Activated CD4-positive, CD25-positive, alpha-beta regulatory T cell treated with anti-CD3 and anti-CD28 coated beads, Interleukin-2, amount 50 U/mL, for 24 hours (primary cell): ENCODE measurements around the gene DHRS12.

Experiments used
- ATAC-seq, 2 donors: fragments of 150-1000 bp; cut with Tn5 transposase; one replicate each; pipeline ENCODE4 v1.10.0; 2021; ENCODE audit warnings: mild to moderate bottlenecking in 1 of 2, moderate library complexity in 1 of 2

Gene DHRS12

DNA sequence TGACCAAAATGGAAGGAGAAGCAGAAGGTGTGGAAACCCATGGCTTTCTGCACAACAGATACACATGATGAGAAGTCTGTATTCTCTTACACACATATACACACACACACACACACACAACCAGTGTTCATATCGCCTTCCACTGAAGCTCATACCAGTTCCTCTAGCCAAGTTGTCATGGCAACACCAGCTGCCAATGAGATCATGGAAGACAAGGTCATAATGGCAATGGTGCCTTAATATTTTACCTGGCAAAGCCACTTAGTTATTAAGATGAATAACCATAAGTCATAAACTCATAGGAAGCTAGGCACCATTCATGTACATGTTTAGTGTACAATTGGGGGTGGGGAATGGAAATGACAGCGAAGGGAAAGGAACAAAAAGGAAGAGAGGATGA lies 2.6 kb upstream of the DHRS12 start:
- no peak for ATAC-seq

GRCh38 chr13:51805925-51806324 lies 2.0 kb upstream of the DHRS12 start:
- ATAC-seq: no peak

GRCh38 chr13:51805313-51805712 lies 1.4 kb upstream of the DHRS12 start:
- no peak for ATAC-seq

DNA sequence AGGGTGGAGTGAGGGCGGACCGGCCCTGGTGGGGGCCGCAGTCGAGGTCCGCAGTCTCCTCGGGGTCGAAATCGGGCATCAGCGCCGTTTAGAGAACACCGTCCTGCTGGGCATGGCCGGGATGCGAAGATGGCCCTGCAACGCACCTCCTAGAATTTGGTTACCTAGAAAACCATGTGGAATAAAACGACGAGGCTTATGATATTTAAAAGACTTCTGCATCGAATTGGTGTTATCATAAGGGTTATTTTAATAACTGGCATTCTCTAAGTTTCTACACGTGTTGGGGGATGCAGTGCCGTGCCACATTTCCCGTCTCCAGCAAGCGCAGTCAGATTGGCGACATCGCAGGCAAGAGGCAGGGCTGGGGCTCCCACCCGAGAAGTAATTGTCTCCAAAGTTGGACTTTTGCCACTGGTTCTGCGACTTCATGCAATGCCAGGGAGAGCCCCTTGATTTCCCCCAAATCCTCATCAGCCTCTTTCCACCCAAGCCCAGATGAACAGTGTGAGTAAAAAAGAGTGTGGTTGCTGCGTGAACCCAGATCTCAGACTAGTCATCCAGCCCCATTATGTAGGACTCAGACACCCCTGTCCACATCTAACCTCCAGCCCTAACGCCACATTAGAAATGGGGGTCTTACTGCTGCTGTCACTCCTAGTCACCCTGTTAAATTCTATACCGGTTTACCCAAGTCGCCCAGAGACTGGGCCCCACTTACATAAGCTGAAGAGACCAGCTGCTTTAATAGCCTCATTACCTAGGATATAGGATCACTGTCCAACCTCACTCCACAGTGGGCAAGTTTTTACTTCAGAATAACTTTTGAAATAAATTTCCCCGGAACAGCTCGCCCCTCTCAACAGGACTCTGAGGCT lies 571 bp upstream of the DHRS12 start:
- ATAC-seq: peak; percentile 14 to 18

DNA sequence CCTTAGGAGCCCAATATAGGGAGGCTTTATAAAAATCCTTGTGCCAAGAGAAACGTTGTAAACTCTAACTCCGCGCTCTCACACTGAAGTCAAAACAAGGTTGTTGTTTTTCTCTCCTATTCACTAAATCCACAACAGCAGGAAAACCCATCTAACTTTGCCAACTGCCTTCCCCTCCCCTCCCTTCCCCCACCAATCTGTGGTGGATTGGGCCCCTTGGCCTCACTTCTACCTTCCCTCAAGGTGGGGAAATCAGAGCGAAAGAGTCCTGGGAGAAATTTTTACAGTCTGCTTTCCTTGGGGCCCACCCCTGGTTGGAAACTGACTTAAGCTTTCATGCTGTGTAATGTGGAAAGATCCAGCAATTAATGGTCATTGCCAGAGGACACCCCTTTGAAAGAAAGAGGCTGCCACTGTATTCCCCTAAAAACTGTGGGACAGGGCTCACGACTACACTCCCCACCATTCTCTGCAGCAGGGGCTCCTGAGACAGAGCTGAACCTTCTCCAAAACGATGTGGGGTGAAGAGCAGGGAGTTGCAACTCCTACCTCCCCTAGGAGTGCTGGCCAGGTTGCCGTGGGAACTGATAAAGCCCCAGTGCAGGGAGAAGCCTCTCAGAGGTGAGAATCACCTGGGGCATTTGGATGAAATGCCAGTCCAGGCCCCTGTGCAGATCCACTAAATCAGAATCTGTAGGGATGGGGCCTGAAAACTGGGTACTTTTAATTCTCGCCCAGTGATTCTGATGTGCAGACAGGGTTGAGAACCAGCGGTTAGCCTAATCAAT lies 1.1 kb downstream of the DHRS12 start:
- ATAC-seq: no peak

GRCh38 chr13:51801631-51802099 lies 2.3 kb downstream of the DHRS12 start:
- ATAC-seq: no peak

DNA sequence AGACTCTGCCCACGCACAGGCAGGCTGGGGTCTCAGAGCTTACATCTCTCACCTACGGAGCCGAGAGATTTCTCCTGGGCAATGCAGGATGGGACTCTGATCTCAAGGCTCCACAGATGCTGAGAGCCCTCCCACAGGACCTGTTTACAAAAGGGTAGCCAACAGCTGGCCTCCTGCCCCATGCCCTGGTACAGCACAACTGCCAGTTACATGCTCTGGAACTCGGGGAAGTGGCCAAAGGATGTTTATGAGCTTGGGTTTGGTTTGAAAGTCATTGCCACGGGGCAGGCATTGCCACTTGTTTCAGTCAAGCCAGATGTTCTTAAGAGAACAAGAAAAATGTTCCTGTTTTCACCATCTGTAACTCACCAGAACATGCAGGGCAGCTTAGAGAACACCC lies 3.5 kb downstream of the DHRS12 start:
- ATAC-seq: no peak

GRCh38 chr13:51799261-51799660 lies 4.7 kb downstream of the DHRS12 start:
- no peak for ATAC-seq

- ATAC-seq: peak in 1 of 2 donors; percentile 29
Measured at GRCh38 chr13:51797664-51798488, 6.1 kb downstream of the DHRS12 start.

- ATAC-seq: no peak
Measured at GRCh38 chr13:51796546-51796945, 7.4 kb downstream of the DHRS12 start.

- no peak for ATAC-seq
Measured at GRCh38 chr13:51795419-51795818, 8.5 kb downstream of the DHRS12 start.

GRCh38 chr13:51794964-51795363 lies 9.0 kb downstream of the DHRS12 start:
- ATAC-seq: no peak

GRCh38 chr13:51793570-51794271 lies 10.2 kb downstream of the DHRS12 start:
- ATAC-seq: peak; percentile 96 to 97

GRCh38 chr13:51786425-51787265 lies 17.3 kb downstream of the DHRS12 start:
- no peak for ATAC-seq

GRCh38 chr13:51785712-51786424 lies 18.1 kb downstream of the DHRS12 start:
- no peak for ATAC-seq

GRCh38 chr13:51784097-51784496 lies 19.9 kb downstream of the DHRS12 start:
- ATAC-seq: no peak

GRCh38 chr13:51783428-51784094 lies 20.4 kb downstream of the DHRS12 start:
- ATAC-seq: no peak

DNA sequence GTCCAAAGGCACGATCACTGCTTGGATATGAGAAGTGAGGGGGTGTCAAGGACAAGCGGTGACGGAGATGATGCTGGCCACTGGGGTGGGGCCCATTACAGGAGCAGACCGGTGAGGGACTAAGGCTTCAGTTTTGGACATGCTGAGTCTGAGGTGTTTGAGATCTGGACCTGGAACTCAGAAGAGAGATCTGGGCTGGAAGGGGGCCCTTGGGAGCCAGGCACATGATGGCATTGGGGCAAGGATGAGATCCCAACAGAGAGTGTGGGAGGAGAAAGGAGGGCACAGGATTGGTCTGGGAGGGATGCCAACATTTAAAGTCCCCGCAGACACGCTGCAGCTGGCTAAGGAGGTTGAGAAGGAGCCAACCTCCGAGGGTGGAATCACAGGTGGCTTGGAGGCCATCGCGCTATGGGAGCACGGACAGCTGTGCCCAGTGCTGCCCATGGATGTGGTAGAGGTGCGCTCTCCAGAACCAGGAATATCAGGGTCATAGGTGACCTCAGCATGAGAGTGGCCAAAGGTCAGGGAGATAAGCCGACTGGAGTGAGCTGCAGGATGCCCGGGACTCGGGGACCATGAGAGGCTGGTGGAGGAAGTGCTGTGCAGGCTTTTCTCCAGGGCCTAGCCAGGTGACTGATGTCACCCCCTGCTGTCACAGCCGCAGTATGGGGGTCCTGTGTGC lies 21.8 kb downstream of the DHRS12 start:
- ATAC-seq: no peak
